H9 (cell line): Measurements from ENCODE around the gene INTS6. TPM values are rescaled to one million over a fixed set of nuclear protein-coding genes. Genes with fewer than 3 reads are reported as not detected.

Source experiments
- DNase-seq: peaks from one replicate; pipeline ENCODE4 v3.0.0-alpha.2; 2017
- H2AFZ ChIP-seq: one replicate; pipeline ENCODE4 v1.6.1; 2013; ENCODE audit warnings: mild to moderate bottlenecking, low read length, control low read depth, moderate library complexity
- H2AK5ac ChIP-seq: 2 replicates; pipeline ENCODE4 v1.6.1; 2013; ENCODE audit warnings: low read length, control low read depth, mixed read lengths; ENCODE audit not compliant: insufficient read length
- H2BK120ac ChIP-seq: one replicate; pipeline ENCODE4 v1.6.1; 2013; ENCODE audit warnings: low read depth, mild to moderate bottlenecking, low read length, control low read depth, inconsistent platforms; ENCODE audit not compliant: poor library complexity, severe bottlenecking
- H2BK12ac ChIP-seq: 2 replicates; pipeline ENCODE4 v1.6.1; 2013; ENCODE audit warnings: low read length, control low read depth, mixed read lengths, low read depth; ENCODE audit not compliant: insufficient read length
- H2BK15ac ChIP-seq: 2 replicates; pipeline ENCODE4 v1.6.1; 2013; ENCODE audit warnings: low read depth, low read length, control low read depth
- H2BK20ac ChIP-seq: one replicate; pipeline ENCODE4 v1.6.1; 2013; ENCODE audit warnings: low read depth, mild to moderate bottlenecking, low read length, control low read depth, inconsistent platforms; ENCODE audit not compliant: poor library complexity, severe bottlenecking
- H2BK5ac ChIP-seq: 2 replicates; pipeline ENCODE4 v1.6.1; 2013; ENCODE audit warnings: low read length, control low read depth, mixed read lengths; ENCODE audit not compliant: insufficient read length
- H3K14ac ChIP-seq: 2 replicates; pipeline ENCODE4 v1.6.1; 2013; ENCODE audit warnings: low read length, control low read depth; ENCODE audit not compliant: insufficient read depth
- H3K18ac ChIP-seq: 2 replicates; pipeline ENCODE4 v1.6.1; 2013; ENCODE audit warnings: low read depth, mild to moderate bottlenecking, mixed read lengths, low read length, control low read depth; ENCODE audit not compliant: insufficient read length
- H3K23ac ChIP-seq: 2 replicates; pipeline ENCODE4 v1.6.1; 2013; ENCODE audit warnings: low read length, control low read depth, mixed read lengths, low read depth; ENCODE audit not compliant: insufficient read length
- H3K23me2 ChIP-seq: 2 replicates; pipeline ENCODE4 v1.6.1; 2013; ENCODE audit warnings: low read depth, mild to moderate bottlenecking, mixed read lengths, low read length, control low read depth; ENCODE audit not compliant: insufficient read length, poor library complexity, severe bottlenecking
- H3K27ac ChIP-seq: 2 replicates; pipeline ENCODE4 v1.5.1; 2013; ENCODE audit warnings: low read length, control low read depth, mixed read lengths, low read depth; ENCODE audit not compliant: insufficient read length
- H3K27me3 ChIP-seq: 2 replicates; pipeline ENCODE4 v1.6.1; 2013; ENCODE audit warnings: low read length, control low read depth, inconsistent platforms; ENCODE audit not compliant: insufficient read depth
- H3K4ac ChIP-seq: 2 replicates; pipeline ENCODE4 v1.6.1; 2013; ENCODE audit warnings: low read depth, mild to moderate bottlenecking, control low read depth, inconsistent platforms, low read length, moderate library complexity
- H3K4me1 ChIP-seq: 2 replicates; pipeline ENCODE4 v1.6.1; 2013; ENCODE audit warnings: low read length, control low read depth, inconsistent platforms; ENCODE audit not compliant: insufficient read depth
- H3K4me2 ChIP-seq: 2 replicates; pipeline ENCODE4 v1.6.1; 2013; ENCODE audit warnings: low read length, control low read depth, mixed read lengths; ENCODE audit not compliant: insufficient read length, insufficient read depth
- H3K56ac ChIP-seq: 2 replicates; pipeline ENCODE4 v1.6.1; 2013; ENCODE audit warnings: low read depth, mild to moderate bottlenecking, mixed read lengths, low read length, control low read depth; ENCODE audit not compliant: insufficient read length
- H3K79me1 ChIP-seq: 2 replicates; pipeline ENCODE4 v1.6.1; 2013; ENCODE audit warnings: low read depth, mild to moderate bottlenecking, moderate library complexity, low read length, control low read depth, inconsistent platforms; ENCODE audit not compliant: insufficient read depth, poor library complexity, severe bottlenecking
- H3K79me2 ChIP-seq: 2 replicates; pipeline ENCODE4 v1.6.1; 2013; ENCODE audit warnings: low read length, control low read depth, inconsistent platforms; ENCODE audit not compliant: insufficient read depth
- H3K9ac ChIP-seq: 2 replicates; pipeline ENCODE4 v1.6.1; 2013; ENCODE audit warnings: low read length, control low read depth, mixed read lengths; ENCODE audit not compliant: insufficient read length; ENCODE audit errors: extremely low read depth
- H3K9me3 ChIP-seq: one replicate; pipeline ENCODE4 v1.6.1; 2013; ENCODE audit warnings: low read depth, low read length, inconsistent platforms; ENCODE audit not compliant: control insufficient read depth
- H3T11ph ChIP-seq: one replicate; pipeline ENCODE4 v1.6.1; 2013; ENCODE audit warnings: mild to moderate bottlenecking, low read length, control low read depth, inconsistent platforms
- H4K20me1 ChIP-seq: one replicate; pipeline ENCODE4 v1.6.1; 2013; ENCODE audit not compliant: control insufficient read depth, insufficient read length, insufficient read depth
- H4K5ac ChIP-seq: 2 replicates; pipeline ENCODE4 v1.6.1; 2013; ENCODE audit warnings: low read depth, mild to moderate bottlenecking, mixed read lengths, low read length, control low read depth; ENCODE audit not compliant: insufficient read length
- H4K8ac ChIP-seq: replicated peaks from 2 replicates; pipeline ENCODE4 v1.6.1; 2013; ENCODE audit warnings: low read length, control low read depth, mixed read lengths, low read depth; ENCODE audit not compliant: insufficient read length
- H4K91ac ChIP-seq: 2 replicates; pipeline ENCODE4 v1.6.1; 2013; ENCODE audit warnings: low read depth, mild to moderate bottlenecking, moderate library complexity, mixed read lengths, low read length, control low read depth; ENCODE audit not compliant: insufficient read length
- H3K27ac Mint-ChIP-seq, 3 experiments: 2 replicates in 2 of 3; 3 replicates in 1 of 3; pipeline ENCODE4 v1.8.0; 2020 to 2021; ENCODE audit warnings: mixed read lengths in 3 of 3, mild to moderate bottlenecking in 1 of 3, moderate library complexity in 1 of 3
- H3K27me3 Mint-ChIP-seq: 2 replicates; pipeline ENCODE4 v1.8.0; 2021; ENCODE audit warnings: low read depth, mild to moderate bottlenecking, moderate library complexity, mixed read lengths
- H3K36me3 Mint-ChIP-seq, 3 experiments: 2 replicates in 2 of 3; 3 replicates in 1 of 3; pipeline ENCODE4 v1.8.0; 2020 to 2021; ENCODE audit warnings: low read depth in 3 of 3, mixed read lengths in 3 of 3; ENCODE audit not compliant: insufficient read depth in 1 of 3
- H3K4me1 Mint-ChIP-seq, 2 experiments: 2 replicates each; pipeline ENCODE4 v1.8.0; 2020; ENCODE audit warnings: mixed read lengths in 2 of 2
- H3K4me3 Mint-ChIP-seq, 2 experiments: 2 replicates in 1 of 2; 3 replicates in 1 of 2; pipeline ENCODE4 v1.8.0; 2020 to 2021; ENCODE audit warnings: mild to moderate bottlenecking in 2 of 2, mixed read lengths in 2 of 2, moderate library complexity in 1 of 2
- H3K9me3 Mint-ChIP-seq, 2 experiments: 2 replicates in 1 of 2; 3 replicates in 1 of 2; pipeline ENCODE4 v1.8.0; 2020; ENCODE audit warnings: mild to moderate bottlenecking in 2 of 2, mixed read lengths in 2 of 2, moderate library complexity in 1 of 2
- CTCF ChIP-seq: fragments of 200-600 bp; sonication (generic); conservative IDR thresholded peaks from 3 replicates; pipeline ENCODE4 v1.8.0; 2021; ENCODE audit warnings: antibody characterized with exemption, mild to moderate bottlenecking
- WGBS: extraction: QIAGEN DNeasy Blood & Tissue Kit; methylation state at CpG from one replicate; pipeline ENCODE4 v1.1.7; 2013; ENCODE audit warnings: missing lambda C conversion rate, low lambda C conversion rate, mixed read lengths; ENCODE audit not compliant: insufficient read length; ENCODE audit errors: extremely low coverage; 5-methylcytosine and 5-hydroxymethylcytosine counted together
- total RNA-seq: library from RNA; stranded (reverse); gene quantifications from 2 replicates; pipeline ENCODE4 v1.2.1, GENCODE V29; 2021

INTS6 gene
- total RNA-seq, 1 experiment from 2014 or later, result 61.2 TPM

- TF ChIP-seq CTCF, result no peak
- Histone ChIP-seq H3T11ph (no peak overlapping the region), H3K56ac (no peak overlapping the region), H2BK20ac (no peak overlapping the region), H4K91ac (no peak overlapping the region), H3K4me2 (no peak overlapping the region), H3K79me2 (no peaks in the 10 kb centered on the region), H3K27me3 (no peaks in the 10 kb centered on the region; the same call in 1 of the 2 replicates), H3K23ac (no peak overlapping the region), H3K27ac (no peak overlapping the region), H3K18ac (no peak overlapping the region), H3K14ac (no peak overlapping the region), H2AK5ac (no peak overlapping the region), H4K8ac (no peak overlapping the region), H2BK5ac (no peak overlapping the region), H3K9me3 (no peaks in the 10 kb centered on the region), H3K9ac (no peak overlapping the region), H3K79me1 (no peaks in the 10 kb centered on the region), H2BK120ac (no peak overlapping the region), H3K4ac (no peak overlapping the region), H3K4me1 (no peaks in the 10 kb centered on the region), H2BK15ac (no peak overlapping the region), H3K23me2 (no peaks in the 10 kb centered on the region), H2AFZ (no peak overlapping the region), H2BK12ac (no peak overlapping the region), H4K20me1 (no peaks in the 10 kb centered on the region), H4K5ac (no peak overlapping the region)
- WGBS, result no CpG with 5 or more reads among the region's 4 CpGs
- Mint-ChIP-seq H3K27me3 (no peaks in the 10 kb centered on the region; the same call in none of the 2 replicates), H3K27ac (no peak overlapping the region), H3K9me3 (no peaks in the 10 kb centered on the region), H3K4me1 (no peaks in the 10 kb centered on the region), H3K4me3 (no peak overlapping the region), H3K36me3 (no peaks in the 10 kb centered on the region)
- no peak for DNase-seq
Observed at GRCh38 chr13:51501096-51501495, 48.3 kb upstream of the INTS6 start.
